GM04504 (cell line): ENCODE results near the gene SGO1.

Experiments
- DNase-seq: peaks from one replicate; pipeline ENCODE4 v3.0.0-alpha.2; 2012; ENCODE audit warnings: low read depth

SGO1 gene

GRCh38 chr3:20154928-20155327 lies 31.1 kb downstream of the SGO1 start:
- no peak for DNase-seq

- no peak for DNase-seq
Measured at GRCh38 chr3:20154078-20154477, 31.9 kb downstream of the SGO1 start.

DNA sequence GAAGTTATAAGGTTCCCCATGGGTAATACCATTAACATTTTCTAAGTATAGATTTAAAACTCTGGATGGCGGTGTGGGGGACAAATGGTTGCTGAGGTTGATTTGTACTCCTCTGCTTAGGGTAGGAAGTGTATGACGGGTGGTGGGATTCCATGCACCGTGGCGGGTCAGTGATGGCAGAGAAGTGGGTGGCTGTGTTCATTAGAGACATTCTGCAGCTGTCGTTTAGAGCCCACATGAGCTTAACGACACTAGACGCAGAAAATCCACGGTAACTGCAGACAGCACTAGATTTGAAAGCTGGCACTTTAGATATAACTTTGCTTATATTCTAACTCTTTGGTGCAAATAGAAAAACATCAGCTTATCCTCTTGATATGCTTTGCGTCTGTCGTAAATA lies 37.5 kb downstream of the SGO1 start:
- no peak for DNase-seq

GRCh38 chr3:20147361-20147760 lies 38.6 kb downstream of the SGO1 start:
- no peak for DNase-seq

- no peak for DNase-seq
Measured at GRCh38 chr3:20146301-20146700, 39.7 kb downstream of the SGO1 start.

- DNase-seq: no peak
Measured at GRCh38 chr3:20145874-20146273, 40.1 kb downstream of the SGO1 start.

DNA sequence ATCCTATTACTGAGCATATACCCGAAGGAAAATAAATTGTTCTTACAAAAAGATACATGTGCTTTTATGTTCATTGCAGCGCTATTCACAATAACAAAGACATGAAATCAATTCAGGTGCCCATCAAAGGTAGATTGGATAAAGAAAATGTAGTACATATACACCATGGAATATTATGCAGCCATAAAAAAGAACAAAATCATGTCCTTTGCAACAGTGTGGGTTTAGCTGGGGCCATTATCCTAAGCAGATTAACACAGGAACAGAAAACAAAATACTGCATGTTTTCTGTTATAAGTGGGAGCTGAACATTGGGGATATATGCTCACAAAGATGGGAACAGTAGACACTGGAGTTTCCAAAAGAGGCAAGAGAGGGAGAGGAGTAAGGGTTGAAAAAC lies 42.5 kb downstream of the SGO1 start:
- no peak for DNase-seq

DNA sequence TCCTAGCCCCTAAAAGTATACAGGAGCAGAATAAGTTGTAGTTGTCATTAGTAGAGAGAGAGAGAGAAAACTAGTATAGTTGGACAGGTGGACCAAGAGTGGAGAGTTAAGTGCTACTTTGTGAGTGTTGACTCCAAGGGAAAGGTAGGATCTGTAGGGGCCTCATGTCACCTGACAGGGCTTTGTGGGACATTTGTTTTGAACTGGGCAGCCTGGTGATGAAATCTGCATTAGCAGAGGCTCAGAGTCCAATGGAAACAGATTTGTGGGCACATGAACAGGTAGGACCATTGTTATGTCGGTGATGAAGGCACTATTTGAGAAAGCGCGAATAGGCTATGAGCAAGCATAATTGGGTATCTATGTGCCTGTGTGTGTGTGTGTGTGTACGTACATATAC lies 43.5 kb downstream of the SGO1 start:
- DNase-seq: no peak

DNA sequence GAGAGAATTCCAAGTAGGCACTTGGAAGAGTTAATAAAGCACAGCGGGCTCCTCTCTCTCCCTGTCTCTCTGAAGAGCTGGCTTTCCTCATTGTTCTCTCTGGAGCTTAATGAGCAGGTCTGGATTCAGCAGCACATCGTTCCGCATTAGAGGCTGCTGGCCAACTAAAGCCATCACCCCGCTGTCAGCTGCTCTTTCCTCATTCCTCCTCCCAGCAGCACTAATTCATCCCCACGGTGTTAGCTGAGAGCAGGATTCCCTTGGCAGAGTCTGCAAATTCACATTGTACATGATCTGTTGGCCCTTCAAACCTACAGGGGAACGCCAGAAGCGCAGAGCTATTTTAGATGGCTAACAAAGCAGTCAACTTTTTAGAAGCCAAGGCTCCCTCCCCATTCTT lies 44.2 kb downstream of the SGO1 start:
- no peak for DNase-seq

DNA sequence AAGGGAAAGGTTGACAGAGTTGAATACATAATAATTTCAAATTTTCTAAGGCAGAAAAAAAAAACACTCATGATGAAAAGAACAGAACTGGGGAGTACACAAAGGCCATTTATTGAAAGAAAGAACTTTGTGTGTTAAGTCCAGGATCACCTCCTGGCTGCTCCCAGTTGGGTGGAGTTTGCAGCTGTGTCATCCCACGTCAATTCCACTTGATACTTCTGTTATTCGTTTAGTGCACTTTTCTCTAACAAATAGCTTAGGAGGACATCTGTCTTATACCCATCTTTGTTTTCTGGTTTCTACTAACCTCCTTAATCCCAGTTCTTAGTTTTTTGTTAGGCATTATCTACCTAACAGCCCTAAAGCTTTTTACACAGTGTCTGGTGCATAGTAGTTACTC lies 44.7 kb downstream of the SGO1 start:
- DNase-seq: no peak

DNA sequence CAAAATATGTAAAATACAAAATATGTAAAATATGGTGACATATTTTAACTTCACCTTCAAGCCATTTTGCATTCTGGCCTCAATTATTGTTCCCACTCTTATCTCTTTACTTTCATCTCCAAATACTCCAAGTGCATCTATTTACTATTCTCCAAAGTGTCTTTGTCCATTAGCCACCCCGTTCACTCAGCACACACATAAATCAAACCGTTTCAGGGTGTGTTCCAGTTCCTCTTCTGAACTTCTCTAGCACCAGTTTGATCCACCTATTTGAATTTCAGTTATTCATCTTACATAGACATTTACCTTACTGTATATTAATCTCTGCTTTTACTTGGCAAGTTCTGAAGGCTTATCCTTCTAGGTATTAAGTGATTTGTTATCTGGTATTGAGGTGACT lies 45.1 kb downstream of the SGO1 start:
- DNase-seq: no peak

DNA sequence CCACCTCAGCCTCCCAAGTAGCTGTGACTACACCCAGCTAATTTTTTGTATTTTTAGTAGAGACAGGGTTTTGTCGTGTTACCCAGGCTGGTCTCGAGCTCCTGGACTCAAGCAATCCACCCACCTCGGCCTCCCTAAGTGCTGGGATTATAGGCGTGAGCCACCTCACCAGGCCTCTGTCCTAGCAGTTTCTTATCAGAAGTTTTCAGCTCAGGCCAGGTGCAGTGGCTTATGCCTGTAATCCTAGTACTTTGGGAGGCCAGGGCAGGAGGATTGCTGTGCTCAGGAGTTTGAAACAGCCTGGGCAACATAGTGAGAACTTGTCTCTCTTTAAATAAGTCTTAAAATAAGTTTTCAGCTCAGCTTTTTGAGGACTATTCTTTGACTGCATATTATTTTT lies 48.4 kb downstream of the SGO1 start:
- no peak for DNase-seq

DNA sequence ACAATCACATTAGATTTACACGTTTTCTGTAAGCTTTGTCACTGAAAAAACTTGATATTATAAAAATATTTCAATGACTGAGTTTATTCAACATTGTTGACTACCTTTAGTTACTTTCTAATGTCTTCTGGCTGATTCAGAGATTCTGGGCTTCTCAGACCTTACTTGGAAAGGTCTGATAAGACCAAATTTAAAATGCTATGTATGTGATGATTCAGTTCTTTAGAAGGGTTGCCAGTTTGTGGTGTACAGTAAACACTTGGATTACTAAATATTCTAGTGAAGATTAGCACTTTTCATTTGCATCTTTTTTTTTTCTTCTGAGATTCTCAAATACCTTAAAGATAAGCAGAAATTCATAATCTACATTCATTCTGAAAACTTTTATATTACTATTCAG lies 49.8 kb downstream of the SGO1 start:
- DNase-seq: no peak

DNA sequence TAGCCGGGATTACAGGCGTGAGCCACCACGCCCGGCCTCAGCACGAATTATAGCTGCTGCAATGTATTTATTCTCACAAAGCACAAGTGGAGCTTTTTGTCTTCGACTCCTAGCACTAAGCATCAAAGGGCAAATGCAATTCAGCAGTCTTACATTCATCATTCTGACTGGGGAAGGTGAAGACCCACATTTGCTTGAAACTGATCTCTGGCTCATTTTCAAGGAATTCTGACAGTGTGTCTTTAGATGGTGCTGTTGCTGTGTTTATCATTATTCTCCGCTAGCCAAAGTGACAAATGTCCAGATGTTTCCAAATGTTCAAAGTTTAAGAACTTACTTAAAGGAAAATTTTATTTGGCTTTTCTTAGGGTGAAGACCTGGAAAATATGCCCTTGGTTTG lies 55.9 kb downstream of the SGO1 start:
- no peak for DNase-seq

GRCh38 chr3:20128358-20128757 lies 57.6 kb downstream of the SGO1 start:
- no peak for DNase-seq

GRCh38 chr3:20125897-20126296 lies 60.1 kb downstream of the SGO1 start:
- no peak for DNase-seq

DNA sequence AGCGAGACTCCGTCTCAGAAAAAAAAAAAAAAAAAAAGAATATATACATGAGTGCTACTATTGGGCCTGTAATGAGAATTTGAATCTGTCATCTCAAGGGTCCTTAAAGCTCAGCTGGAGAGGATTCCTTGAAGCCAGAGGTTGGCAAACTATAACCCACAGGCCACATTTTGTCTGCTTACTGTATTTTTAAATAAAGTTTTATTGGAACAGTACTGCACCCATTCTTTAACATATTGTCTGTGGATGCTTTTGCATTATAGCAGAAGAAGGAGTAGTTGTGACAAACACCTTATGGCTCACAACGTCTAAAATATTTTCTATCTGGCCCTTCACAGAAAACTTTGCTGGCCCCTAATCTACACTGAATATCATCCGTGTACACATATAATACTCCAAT lies 60.7 kb downstream of the SGO1 start:
- no peak for DNase-seq

DNA sequence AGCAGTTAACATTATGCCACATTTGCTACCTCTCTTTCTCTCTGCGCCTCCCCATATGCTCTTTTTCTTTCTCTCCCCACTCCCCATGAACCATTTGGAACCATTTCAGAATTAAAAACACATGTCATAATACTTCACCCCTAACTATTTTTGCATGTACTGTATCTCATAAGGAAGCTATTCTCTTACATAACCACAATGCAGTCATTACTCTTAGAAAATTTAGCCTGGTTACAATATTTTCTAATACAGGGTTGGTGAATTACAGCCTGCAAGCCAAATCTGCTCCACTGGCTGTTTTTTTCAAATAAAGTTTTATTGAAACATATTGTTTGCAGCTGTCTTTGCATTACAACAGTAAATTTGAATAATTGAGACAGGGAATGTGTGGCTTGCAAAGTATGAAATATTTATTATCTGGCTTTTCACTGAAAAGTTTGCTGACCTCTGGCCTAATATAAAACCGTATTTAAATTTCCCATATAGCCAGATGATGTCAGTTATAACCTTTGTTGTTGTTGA lies 62.8 kb downstream of the SGO1 start:
- peak; percentile 8 for DNase-seq

DNA sequence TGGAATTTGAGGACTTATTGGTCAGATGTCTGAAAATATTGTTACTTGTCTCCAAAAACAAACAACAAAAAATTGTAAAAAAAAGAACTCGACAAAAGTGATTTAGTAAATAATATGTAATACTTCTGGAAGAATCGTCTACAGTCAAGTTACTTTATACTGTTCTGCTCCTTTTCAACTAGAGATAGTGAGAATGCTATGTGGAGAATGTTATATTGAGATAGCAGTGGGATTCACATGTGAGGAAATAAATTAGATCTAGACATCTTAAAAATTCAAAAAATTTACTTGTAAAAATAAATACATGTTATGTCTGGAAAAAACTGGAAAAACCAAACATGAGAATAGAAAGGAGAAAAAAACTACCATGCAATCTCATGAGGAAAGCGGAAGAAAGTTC lies 64.9 kb downstream of the SGO1 start:
- DNase-seq: no peak
